Endothelial cell of umbilical vein (primary cell): ENCODE measurements around the gene GABBR2.

ENCODE experiments used
- CTCF ChIP-seq, 2 donors: IDR thresholded peaks; 1 replicate in 1 of 2; 2 replicates in 1 of 2; pipeline ENCODE4 v1.5.1; 2011; ENCODE audit warnings: low read length in 2 of 2, mild to moderate bottlenecking in 2 of 2, moderate library complexity in 2 of 2, control low read depth in 1 of 2, inconsistent platforms in 1 of 2, low read depth in 1 of 2; ENCODE audit not compliant: insufficient read depth in 1 of 2; ENCODE audit errors: extremely low read depth in 1 of 2
- EZH2 ChIP-seq: IDR thresholded peaks from 2 replicates; pipeline ENCODE4 v1.6.1; 2012; ENCODE audit warnings: borderline replicate concordance, low read depth, mild to moderate bottlenecking, moderate library complexity, low read length, inconsistent platforms; ENCODE audit not compliant: severe bottlenecking
- GATA2 ChIP-seq: IDR thresholded peaks from 2 replicates; pipeline ENCODE4 v1.7.0; 2011; ENCODE audit warnings: low read depth, mild to moderate bottlenecking, moderate library complexity, mixed read lengths, low read length; ENCODE audit not compliant: insufficient read length, insufficient read depth
- JUN ChIP-seq: IDR thresholded peaks from 2 replicates; pipeline ENCODE4 v1.6.1; 2011; ENCODE audit warnings: borderline replicate concordance, low read depth; ENCODE audit not compliant: insufficient read length, insufficient read depth
- POLR2A ChIP-seq: IDR thresholded peaks from 2 replicates; pipeline ENCODE4 v1.6.1; 2012; ENCODE audit warnings: low read depth, mild to moderate bottlenecking, control low read depth, low read length
- POLR2AphosphoS5 ChIP-seq: IDR thresholded peaks from 2 replicates; pipeline ENCODE4 v1.6.1; 2012; ENCODE audit warnings: low read depth, mild to moderate bottlenecking, control low read depth, low read length, moderate library complexity; ENCODE audit not compliant: insufficient read depth
- TF ChIP-seq, protein P1 (sequence below): IDR thresholded peaks from 2 replicates; pipeline ENCODE4 v1.6.1; 2011; ENCODE audit not compliant: insufficient read depth, insufficient read length

GRCh38 chr9:98428454-98428853 lies 280.3 kb downstream of the GABBR2 start:
- no peak for TF ChIP-seq POLR2AphosphoS5
- no peak for TF ChIP-seq POLR2A
- TF ChIP-seq CTCF (IDR thresholded peaks at IDR 0.05; ENCODE audit: extremely low read depth in 1 of 2, insufficient read depth in 1 of 2, low read depth in 1 of 2, low read length in 2 of 2), result no peak
- TF ChIP-seq EZH2, result no peak
- TF ChIP-seq JUN, result no peak
- no peak for TF ChIP-seq GATA2
- TF ChIP-seq, protein P1, sequence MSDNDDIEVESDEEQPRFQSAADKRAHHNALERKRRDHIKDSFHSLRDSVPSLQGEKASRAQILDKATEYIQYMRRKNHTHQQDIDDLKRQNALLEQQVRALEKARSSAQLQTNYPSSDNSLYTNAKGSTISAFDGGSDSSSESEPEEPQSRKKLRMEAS, result no peak
